ENCODE data around the gene CCNQ. TPM values are rescaled to one million over a fixed set of nuclear protein-coding genes. Genes with fewer than 3 reads are reported as not detected.

CCNQ gene
- polyA plus RNA-seq, 1 donor (not counting 4 experiments of a cell fraction or from before 2014, with no cell fraction given) = 31.1 TPM

GRCh38 chrX:153549807-153550206 lies 49.1 kb downstream of the CCNQ start:
- no peaks in the 10 kb centered on the region for H3K36me3 ChIP-seq (ENCODE audit: control insufficient read depth in 2 of 2, extremely low read depth in 1 of 2, insufficient read depth in 2 of 2, low read length in 2 of 2)
- H2AFZ ChIP-seq (ENCODE audit: control insufficient read depth, low read length) = no peak overlapping the region
- no peaks in the 10 kb centered on the region for H4K20me1 ChIP-seq (ENCODE audit: control insufficient read depth, extremely low read depth, insufficient read depth, low read length)
- TF ChIP-seq CTCF (optimal IDR thresholded peaks at IDR 0.05 in 1 of 3, IDR thresholded peaks at IDR 0.05 in 1 of 3, conservative IDR thresholded peaks at IDR 0.05 in 1 of 3; ENCODE audit: extremely low read depth in 1 of 3, insufficient read depth in 2 of 3, low read length in 3 of 3) = no peak
- TF ChIP-seq EZH2 (IDR thresholded peaks at IDR 0.05; ENCODE audit: low read length) = no peak
- FAIRE-seq (no peak), DNase-seq (ENCODE audit: low read depth, low spot score) (no peak)
- H3K27ac ChIP-seq (ENCODE audit: control insufficient read depth, insufficient read depth, low read length) = no peak overlapping the region
- no peaks in the 10 kb centered on the region for H3K9me3 ChIP-seq (ENCODE audit: control insufficient read depth, low read depth, low read length)
- H3K79me2 ChIP-seq (ENCODE audit: control insufficient read depth, insufficient read depth, low read length) = no peaks in the 10 kb centered on the region
- no peak overlapping the region for H3K4me3 ChIP-seq (ENCODE audit: control insufficient read depth in 2 of 3, extremely low read depth in 1 of 3, insufficient read depth in 2 of 3, low read depth in 1 of 3, low read length in 3 of 3)
- H3K4me1 ChIP-seq (ENCODE audit: control insufficient read depth, extremely low read depth, insufficient read depth, low read length) = no peaks in the 10 kb centered on the region
- dilution Hi-C loops (cut with MboI; ENCODE audit: extremely low pct_ligation_motif_present, low sequenced_read_pairs) = no loop called here
- H3K9me1 ChIP-seq (ENCODE audit: control insufficient read depth, extremely low read depth, insufficient read depth, low read length) = no peaks in the 10 kb centered on the region
- H3K9ac ChIP-seq (ENCODE audit: control insufficient read depth, extremely low read depth, insufficient read depth, low read length) = no peak overlapping the region
- H3K4me2 ChIP-seq (ENCODE audit: control insufficient read depth, extremely low read depth, insufficient read depth, low read depth, low read length) = no peak overlapping the region
- H3K27me3 ChIP-seq (ENCODE audit: control insufficient read depth, extremely low read depth, insufficient read depth, low read length) = no peaks in the 10 kb centered on the region

DNA sequence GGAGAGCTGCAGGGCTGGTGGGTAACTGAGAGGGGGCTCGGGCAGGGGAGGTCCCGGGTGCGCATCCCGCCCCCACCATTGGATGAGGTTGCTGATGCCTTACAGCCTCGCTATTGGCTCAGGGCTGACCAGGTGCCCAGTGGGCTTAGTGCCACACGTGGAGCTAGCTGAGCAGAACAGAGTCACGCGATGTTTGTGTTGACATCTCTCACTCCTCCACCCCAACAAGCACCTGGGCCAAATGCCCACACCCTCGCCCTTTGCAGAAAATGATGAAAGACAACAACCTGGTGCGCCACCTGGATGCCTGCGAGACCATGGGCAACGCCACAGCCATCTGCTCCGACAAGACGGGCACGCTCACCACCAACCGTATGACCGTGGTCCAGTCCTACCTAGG lies 49.7 kb downstream of the CCNQ start:
- FAIRE-seq (no peak), DNase-seq (ENCODE audit: low read depth, low spot score) (no peak)
- Histone ChIP-seq H3K79me2 (ENCODE audit: control insufficient read depth, insufficient read depth, low read length) (no peaks in the 10 kb centered on the region), H2AFZ (ENCODE audit: control insufficient read depth, low read length) (no peak overlapping the region), H3K36me3 (ENCODE audit: control insufficient read depth in 2 of 2, extremely low read depth in 1 of 2, insufficient read depth in 2 of 2, low read length in 2 of 2) (no peaks in the 10 kb centered on the region), H3K4me3 (ENCODE audit: control insufficient read depth in 2 of 3, extremely low read depth in 1 of 3, insufficient read depth in 2 of 3, low read depth in 1 of 3, low read length in 3 of 3) (no peak overlapping the region), H3K4me1 (ENCODE audit: control insufficient read depth, extremely low read depth, insufficient read depth, low read length) (no peaks in the 10 kb centered on the region), H3K9me1 (ENCODE audit: control insufficient read depth, extremely low read depth, insufficient read depth, low read length) (no peaks in the 10 kb centered on the region), H3K4me2 (ENCODE audit: control insufficient read depth, extremely low read depth, insufficient read depth, low read depth, low read length) (no peak overlapping the region), H3K27ac (ENCODE audit: control insufficient read depth, insufficient read depth, low read length) (no peak overlapping the region), H3K9me3 (ENCODE audit: control insufficient read depth, low read depth, low read length) (no peaks in the 10 kb centered on the region), H3K27me3 (ENCODE audit: control insufficient read depth, extremely low read depth, insufficient read depth, low read length) (no peaks in the 10 kb centered on the region), H3K9ac (ENCODE audit: control insufficient read depth, extremely low read depth, insufficient read depth, low read length) (no peak overlapping the region), H4K20me1 (ENCODE audit: control insufficient read depth, extremely low read depth, insufficient read depth, low read length) (no peaks in the 10 kb centered on the region)
- TF ChIP-seq CTCF (optimal IDR thresholded peaks at IDR 0.05 in 1 of 3, IDR thresholded peaks at IDR 0.05 in 1 of 3, conservative IDR thresholded peaks at IDR 0.05 in 1 of 3; ENCODE audit: extremely low read depth in 1 of 3, insufficient read depth in 2 of 3, low read length in 3 of 3) (no peak), EZH2 (IDR thresholded peaks at IDR 0.05; ENCODE audit: low read length) (no peak)
- dilution Hi-C loops (cut with MboI; ENCODE audit: extremely low pct_ligation_motif_present, low sequenced_read_pairs) = no loop called here
